GM12891 (cell line): ENCODE data around the gene C3orf62.

Experiments used
- PAX5 ChIP-seq: IDR thresholded peaks from 2 replicates; pipeline ENCODE4 v1.6.1; 2011; ENCODE audit warnings: low read length, moderate library complexity, mild to moderate bottlenecking; ENCODE audit not compliant: insufficient read depth, severe bottlenecking
- POLR2A ChIP-seq: IDR thresholded peaks from 2 replicates; pipeline ENCODE4 v1.6.1; 2011; ENCODE audit warnings: low read depth, low read length, control low read depth
- POLR2AphosphoS5 ChIP-seq: IDR thresholded peaks from 2 replicates; pipeline ENCODE4 v1.6.1; 2011; ENCODE audit warnings: low read depth, low read length, control low read depth
- POU2F2 ChIP-seq: IDR thresholded peaks from 2 replicates; pipeline ENCODE4 v1.6.1; 2011; ENCODE audit warnings: low read depth, mild to moderate bottlenecking, control low read depth, low read length, moderate library complexity
- SPI1 ChIP-seq: IDR thresholded peaks from 2 replicates; pipeline ENCODE4 v1.6.1; 2011; ENCODE audit warnings: low read depth, low read length, control low read depth
- TAF1 ChIP-seq: IDR thresholded peaks from 2 replicates; pipeline ENCODE4 v1.6.1; 2011; ENCODE audit warnings: low read depth, low read length, control low read depth

DNA sequence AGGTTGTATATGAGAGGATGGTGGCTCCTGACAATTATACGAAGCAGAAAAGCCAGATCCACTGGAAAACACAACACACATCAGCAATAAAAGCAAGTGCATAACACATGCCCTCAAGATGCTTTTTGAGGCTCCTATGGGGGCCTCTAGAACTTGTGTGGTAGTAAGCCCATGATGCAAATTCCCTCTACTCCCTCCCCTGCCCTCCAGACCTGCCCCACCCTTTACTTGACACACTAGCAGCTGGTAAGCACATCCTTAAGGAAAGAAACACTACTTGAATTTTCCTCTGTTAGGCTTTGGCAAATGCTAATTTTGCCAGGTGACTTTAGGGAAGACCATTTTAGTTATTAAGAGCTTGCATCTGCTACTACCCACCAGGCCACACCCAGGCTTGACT lies 33.6 kb upstream of the C3orf62 start:
- TF ChIP-seq TAF1 (no peak), POLR2A (no peak; the same call in 1 of the 2 replicates), POLR2AphosphoS5 (no peak), SPI1 (no peak), PAX5 (no peak), POU2F2 (no peak)
